Measurements from ENCODE around the gene AEBP1. TPM values are rescaled to one million over a fixed set of nuclear protein-coding genes. Genes with fewer than 3 reads are reported as not detected.

Gene AEBP1
- total and polyA plus RNA-seq, 2 experiments from 2014 or later: 15.1 to 42.0 TPM

DNA sequence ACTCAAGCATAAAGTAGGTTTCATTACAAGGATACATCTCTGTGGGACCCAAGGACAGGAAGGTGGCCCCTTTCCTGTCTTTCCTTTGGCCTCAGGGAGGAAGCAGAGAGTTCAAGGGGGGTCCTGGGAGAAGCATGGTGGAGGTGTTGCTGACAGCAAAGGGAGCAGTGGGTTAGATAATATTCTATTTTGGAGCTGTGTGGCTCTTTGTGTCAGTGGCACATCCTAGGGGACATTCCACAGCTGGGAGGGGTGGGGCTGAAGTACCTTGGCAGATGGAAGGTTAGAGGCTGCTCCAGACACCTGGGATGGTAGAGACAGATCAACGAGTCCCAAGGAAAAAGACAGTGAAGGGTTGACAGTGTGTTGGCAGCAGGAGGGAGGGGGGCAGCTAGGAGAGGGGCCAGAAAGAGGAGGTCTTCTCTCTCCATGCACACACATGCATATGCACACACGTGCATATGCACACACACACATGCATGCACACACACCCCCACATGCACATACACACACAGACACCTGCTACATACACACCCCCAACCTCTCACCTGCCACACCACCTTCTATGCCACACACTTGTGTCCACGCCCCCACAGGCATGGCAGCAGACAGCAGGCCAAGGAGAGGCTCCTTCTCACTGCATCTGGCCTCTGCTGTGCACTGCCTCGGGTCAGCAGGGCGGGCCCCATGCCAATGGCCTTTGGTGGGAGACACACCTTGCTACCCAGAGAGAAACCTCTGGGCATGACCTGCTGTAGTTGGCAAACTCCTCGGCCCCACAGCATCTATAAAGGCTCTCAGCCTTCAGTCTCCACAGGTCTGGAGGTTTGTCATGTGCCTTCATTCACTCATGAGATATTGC is 24.8 kb downstream of the AEBP1 start (continued):
- TF ChIP-seq ZNF331 (CRISPR knock-in tag; IDR thresholded peaks at IDR 0.05; ENCODE audit: low read depth) (no peak), ZNF114 (CRISPR knock-in tag; IDR thresholded peaks at IDR 0.05) (no peak)

DNA sequence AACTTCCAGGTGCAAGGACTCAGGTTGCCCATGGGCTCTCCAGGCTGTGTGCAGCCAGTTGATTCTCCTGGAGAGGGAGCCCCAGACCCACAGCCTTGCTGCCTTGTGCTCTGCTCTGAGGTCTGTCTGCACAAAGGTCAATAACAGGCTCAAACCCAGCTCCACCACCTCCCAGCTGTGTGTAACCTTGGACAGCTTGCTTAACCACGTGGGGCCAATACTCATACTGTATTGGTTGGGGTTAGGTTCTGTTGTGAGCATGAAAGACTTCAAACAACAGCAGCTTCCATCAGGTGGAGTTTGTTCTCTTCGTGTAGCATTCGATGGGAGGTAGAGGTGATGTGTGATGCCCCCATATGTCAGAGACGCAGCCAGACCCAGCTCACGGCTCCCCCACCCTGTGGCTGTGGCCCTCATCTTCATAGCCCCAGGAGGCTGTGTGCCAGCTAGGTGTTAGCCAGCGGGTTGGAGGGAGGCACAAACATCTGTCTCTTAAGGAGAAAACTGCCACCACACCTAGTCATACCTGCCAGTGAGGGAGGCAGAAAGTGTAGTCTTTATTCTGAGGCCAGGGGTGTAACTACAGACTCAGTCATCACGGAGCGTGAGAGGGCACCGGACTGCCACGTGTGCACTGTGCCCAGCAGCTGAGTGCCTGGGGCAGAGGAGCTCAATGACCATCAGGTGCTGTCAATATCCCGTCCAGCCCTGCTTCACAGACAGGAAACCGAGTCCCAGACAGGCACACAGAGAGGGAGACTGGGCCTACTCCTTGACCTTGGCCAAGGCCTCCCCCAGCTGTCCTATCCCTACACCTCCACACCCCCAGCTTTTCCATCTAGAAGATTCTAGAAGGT is 27.3 kb downstream of the AEBP1 start:
- H3K27ac ChIP-seq (ENCODE audit: low read depth): no peak overlapping the region
- H3K27me3 Mint-ChIP-seq (ENCODE audit: insufficient read depth, low read depth, poor library complexity): peaks cover 29% of the 10 kb centered on the region
- H3K79me2 ChIP-seq (replicated peaks; ENCODE audit: insufficient read depth): no peaks in the 10 kb centered on the region
- no peaks in the 10 kb centered on the region for H3K36me3 ChIP-seq (ENCODE audit: insufficient read depth)
- no peak overlapping the region for H3K27ac Mint-ChIP-seq
- H3K27me3 ChIP-seq (ENCODE audit: insufficient read depth): peaks cover 19% of the 10 kb centered on the region; the same call in 1 of the 2 replicates
- no peak overlapping the region for H3K4me2 ChIP-seq
- H3K9me3 Mint-ChIP-seq: peaks cover 10% of the 10 kb centered on the region
- TF ChIP-seq, protein P1, sequence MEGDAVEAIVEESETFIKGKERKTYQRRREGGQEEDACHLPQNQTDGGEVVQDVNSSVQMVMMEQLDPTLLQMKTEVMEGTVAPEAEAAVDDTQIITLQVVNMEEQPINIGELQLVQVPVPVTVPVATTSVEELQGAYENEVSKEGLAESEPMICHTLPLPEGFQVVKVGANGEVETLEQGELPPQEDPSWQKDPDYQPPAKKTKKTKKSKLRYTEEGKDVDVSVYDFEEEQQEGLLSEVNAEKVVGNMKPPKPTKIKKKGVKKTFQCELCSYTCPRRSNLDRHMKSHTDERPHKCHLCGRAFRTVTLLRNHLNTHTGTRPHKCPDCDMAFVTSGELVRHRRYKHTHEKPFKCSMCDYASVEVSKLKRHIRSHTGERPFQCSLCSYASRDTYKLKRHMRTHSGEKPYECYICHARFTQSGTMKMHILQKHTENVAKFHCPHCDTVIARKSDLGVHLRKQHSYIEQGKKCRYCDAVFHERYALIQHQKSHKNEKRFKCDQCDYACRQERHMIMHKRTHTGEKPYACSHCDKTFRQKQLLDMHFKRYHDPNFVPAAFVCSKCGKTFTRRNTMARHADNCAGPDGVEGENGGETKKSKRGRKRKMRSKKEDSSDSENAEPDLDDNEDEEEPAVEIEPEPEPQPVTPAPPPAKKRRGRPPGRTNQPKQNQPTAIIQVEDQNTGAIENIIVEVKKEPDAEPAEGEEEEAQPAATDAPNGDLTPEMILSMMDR (conservative IDR thresholded peaks at IDR 0.05; ENCODE audit: low read depth in 2 of 2): peak; percentile 27 to 68; a peak in 3 of 4 replicates
- TF ChIP-seq JUNB (IDR thresholded peaks at IDR 0.05; ENCODE audit: unreplicated experiment) (no peak), ZNF114 (CRISPR knock-in tag; IDR thresholded peaks at IDR 0.05) (no peak)
- TF ChIP-seq, protein P2, sequence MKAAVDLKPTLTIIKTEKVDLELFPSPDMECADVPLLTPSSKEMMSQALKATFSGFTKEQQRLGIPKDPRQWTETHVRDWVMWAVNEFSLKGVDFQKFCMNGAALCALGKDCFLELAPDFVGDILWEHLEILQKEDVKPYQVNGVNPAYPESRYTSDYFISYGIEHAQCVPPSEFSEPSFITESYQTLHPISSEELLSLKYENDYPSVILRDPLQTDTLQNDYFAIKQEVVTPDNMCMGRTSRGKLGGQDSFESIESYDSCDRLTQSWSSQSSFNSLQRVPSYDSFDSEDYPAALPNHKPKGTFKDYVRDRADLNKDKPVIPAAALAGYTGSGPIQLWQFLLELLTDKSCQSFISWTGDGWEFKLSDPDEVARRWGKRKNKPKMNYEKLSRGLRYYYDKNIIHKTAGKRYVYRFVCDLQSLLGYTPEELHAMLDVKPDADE (IDR thresholded peaks at IDR 0.05): no peak
- ATAC-seq: peak; percentile 93
- peaks cover 8% of the 10 kb centered on the region for H3K4me1 ChIP-seq (ENCODE audit: insufficient read depth)
- H2AFZ ChIP-seq: no peak overlapping the region
- DNase-seq (ENCODE audit: low spot score): peak; percentile 50
- no peak overlapping the region for H3K4me3 ChIP-seq
- H3K36me3 Mint-ChIP-seq (ENCODE audit: low read depth): no peaks in the 10 kb centered on the region; the same call in 2 of the 3 replicates
- no peaks in the 10 kb centered on the region for H3F3A ChIP-seq (replicated peaks; ENCODE audit: low read depth)
- peaks cover 20% of the 10 kb centered on the region for H3K4me1 Mint-ChIP-seq
- no peak overlapping the region; the same call in 2 of the 3 replicates for H3K4me3 Mint-ChIP-seq
- H3K9me2 ChIP-seq (ENCODE audit: insufficient read depth): no peaks in the 10 kb centered on the region
- H4K20me1 ChIP-seq (replicated peaks; ENCODE audit: insufficient read depth): 0 out of 2 replicates have a peak, but pooled peaks cover 6% of the 10 kb centered on the region

DNA sequence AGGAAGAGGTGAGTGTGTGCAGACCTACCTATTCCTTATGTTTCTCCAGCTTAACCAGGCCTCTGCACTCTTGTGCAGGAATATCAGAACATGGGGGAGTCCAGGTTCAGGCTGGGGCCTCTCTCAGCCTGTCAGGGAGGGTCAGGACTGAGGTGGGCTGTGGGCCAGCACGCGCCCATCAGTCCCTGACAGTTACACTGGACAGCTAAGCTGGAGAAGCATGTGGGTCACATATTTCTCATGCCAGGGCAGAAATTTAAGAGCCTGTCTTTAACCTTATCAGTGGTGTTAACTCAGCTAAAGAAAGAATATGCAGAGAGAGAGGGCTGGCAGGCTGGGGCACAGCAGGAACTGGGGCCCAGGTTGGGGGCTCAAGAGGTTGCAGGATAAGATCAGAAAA is 27.9 kb downstream of the AEBP1 start:
- peaks cover 7% of the 10 kb centered on the region for H3K9me3 Mint-ChIP-seq
- no peak overlapping the region for H3K4me3 ChIP-seq
- no peaks in the 10 kb centered on the region for H3F3A ChIP-seq (replicated peaks; ENCODE audit: low read depth)
- DNase-seq (ENCODE audit: low spot score) (no peak), ATAC-seq (no peak)
- H3K27me3 Mint-ChIP-seq (ENCODE audit: insufficient read depth, low read depth, poor library complexity): peaks cover 29% of the 10 kb centered on the region
- peaks cover 20% of the 10 kb centered on the region for H3K4me1 Mint-ChIP-seq
- H3K36me3 ChIP-seq (ENCODE audit: insufficient read depth): no peaks in the 10 kb centered on the region
- H3K27ac ChIP-seq (ENCODE audit: low read depth): no peak overlapping the region
- TF ChIP-seq EZH2phosphoT487 (IDR thresholded peaks at IDR 0.05; ENCODE audit: unreplicated experiment) (no peak), POLR2AphosphoS5 (IDR thresholded peaks at IDR 0.05; ENCODE audit: low read depth) (no peak)
- TF ChIP-seq, protein P1 (conservative IDR thresholded peaks at IDR 0.05; ENCODE audit: low read depth in 2 of 2): no peak
- no peaks in the 10 kb centered on the region; the same call in 2 of the 3 replicates for H3K36me3 Mint-ChIP-seq (ENCODE audit: low read depth)
- H3K4me1 ChIP-seq (ENCODE audit: insufficient read depth): peaks cover 8% of the 10 kb centered on the region
- H3K9me2 ChIP-seq (ENCODE audit: insufficient read depth): no peaks in the 10 kb centered on the region
- H4K20me1 ChIP-seq (replicated peaks; ENCODE audit: insufficient read depth): 0 out of 2 replicates have a peak, but pooled peaks cover 6% of the 10 kb centered on the region
- no peak overlapping the region for H3K27ac Mint-ChIP-seq
- H3K4me3 Mint-ChIP-seq: no peak overlapping the region; the same call in 2 of the 3 replicates
- no peak overlapping the region for H2AFZ ChIP-seq
- peaks cover 21% of the 10 kb centered on the region; the same call in 1 of the 2 replicates for H3K27me3 ChIP-seq (ENCODE audit: insufficient read depth)
- no peaks in the 10 kb centered on the region for H3K79me2 ChIP-seq (replicated peaks; ENCODE audit: insufficient read depth)
- H3K4me2 ChIP-seq: no peak overlapping the region
